Stomach (tissue), 4 donors: Measurements from ENCODE around the gene TNFAIP8L1.

Source experiments
- CTCF ChIP-seq, 7 experiments: fragments of 450-650 bp in 4 of 7; fragments of 200-600 bp in 3 of 7; sonication (generic) in 3 of 7; IDR thresholded peaks; one replicate each; pipeline ENCODE4 v1.5.1; 2016 to 2019; ENCODE audit warnings: antibody characterized with exemption in 7 of 7, control low read depth in 2 of 7, mild to moderate bottlenecking in 1 of 7
- POLR2A ChIP-seq, 4 donors: fragments of 450-650 bp; IDR thresholded peaks; one replicate each; pipeline ENCODE4 v1.6.1; 2016; ENCODE audit warnings: antibody characterized with exemption in 4 of 4, control low read depth in 2 of 4, mild to moderate bottlenecking in 1 of 4, moderate library complexity in 1 of 4
- POLR2AphosphoS5 ChIP-seq, 3 donors: sonication (generic); formaldehyde crosslinking; IDR thresholded peaks; one replicate each; pipeline ENCODE4 v1.6.1; 2016; ENCODE audit warnings: antibody characterized with exemption in 3 of 3

GRCh38 chr19:4624301-4624700, 15.0 kb upstream of the TNFAIP8L1 start:
- TF ChIP-seq CTCF (IDR thresholded peaks at IDR 0.05) (no peak), POLR2A (IDR thresholded peaks at IDR 0.05) (no peak), POLR2AphosphoS5 (IDR thresholded peaks at IDR 0.05) (no peak)
